SK-N-MC (cell line): ENCODE measurements around the gene VPS54.

Experiments used
- EZH2 ChIP-seq: fragments of 200-600 bp; sonication (generic); IDR thresholded peaks from one replicate; pipeline ENCODE4 v1.6.1; 2017; ENCODE audit warnings: antibody characterized with exemption
- POLR2AphosphoS5 ChIP-seq: IDR thresholded peaks from 2 replicates; pipeline ENCODE4 v1.6.1; 2012; ENCODE audit warnings: mild to moderate bottlenecking, low read depth, low read length, borderline replicate concordance

DNA sequence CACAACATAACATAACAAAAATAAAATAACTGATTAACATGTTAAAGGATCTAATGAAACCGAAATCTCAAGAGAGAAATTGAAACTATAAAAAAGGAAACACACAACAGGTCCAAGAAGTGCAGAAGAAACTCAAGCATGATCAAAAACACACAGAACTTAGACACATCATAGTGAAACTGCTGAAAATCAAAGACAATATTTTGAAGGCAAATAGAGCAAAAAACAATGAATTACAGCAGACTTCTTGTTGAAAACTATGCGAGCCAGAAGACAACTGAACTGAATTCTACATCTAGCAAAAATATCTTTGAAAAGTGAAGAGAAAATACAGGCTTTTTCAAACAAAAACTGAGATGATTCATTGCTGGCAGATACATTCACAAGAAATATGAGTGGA, 116.2 kb downstream of the VPS54 start:
- TF ChIP-seq EZH2 (no peak), POLR2AphosphoS5 (no peak)
